HG03575 (cell line): ENCODE data around the gene SMIM36.
"Not testable (repeated sequence)": the region's sequence is repeated elsewhere in the genome, so short reads cannot be mapped to it uniquely, and the experiment has no call there.

Source experiments
- ATAC-seq: cut with Tn5 transposase; IDR thresholded peaks from one replicate; pipeline ENCODE4 v1.9.1; 2021; ENCODE audit not compliant: unreplicated experiment, insufficient number of reproducible peaks, low FRiP score; ENCODE audit errors: extremely low read depth

Gene SMIM36

GRCh38 chr17:55513885-55514590 lies 2.8 kb upstream of the SMIM36 start:
- no peak for ATAC-seq

GRCh38 chr17:55507669-55508068 lies 3.6 kb downstream of the SMIM36 start:
- ATAC-seq: not testable (repeated sequence)

GRCh38 chr17:55501626-55502025 lies 9.6 kb downstream of the SMIM36 start:
- ATAC-seq: not testable (repeated sequence)

- no peak for ATAC-seq
These were observed 11.1 kb downstream of the SMIM36 start for GRCh38 chr17:55500103-55500502.

- ATAC-seq: no peak
These were observed 15.0 kb downstream of the SMIM36 start for GRCh38 chr17:55496094-55496881.

- ATAC-seq: no peak
These were observed 16.0 kb downstream of the SMIM36 start for GRCh38 chr17:55495239-55495638.

- no peak for ATAC-seq
These were observed 18.4 kb downstream of the SMIM36 start for GRCh38 chr17:55492781-55493341.

- ATAC-seq: no peak
These were observed 20.9 kb downstream of the SMIM36 start for GRCh38 chr17:55490376-55490775.

GRCh38 chr17:55487695-55488432 lies 23.4 kb downstream of the SMIM36 start:
- ATAC-seq: no peak

GRCh38 chr17:55484575-55484974 lies 26.7 kb downstream of the SMIM36 start:
- ATAC-seq: no peak

- no peak for ATAC-seq
These were observed 28.5 kb downstream of the SMIM36 start for GRCh38 chr17:55482591-55483389.

- ATAC-seq: no peak
These were observed 30.5 kb downstream of the SMIM36 start for GRCh38 chr17:55480631-55481315.

- ATAC-seq: no peak
These were observed 31.3 kb downstream of the SMIM36 start for GRCh38 chr17:55479903-55480302.

- ATAC-seq: no peak
These were observed 32.3 kb downstream of the SMIM36 start for GRCh38 chr17:55478971-55479370.

- ATAC-seq: no peak
These were observed 44.6 kb downstream of the SMIM36 start for GRCh38 chr17:55466671-55467070.

GRCh38 chr17:55465771-55466170 lies 45.5 kb downstream of the SMIM36 start:
- not testable (repeated sequence) for ATAC-seq

- ATAC-seq: no peak
These were observed 47.7 kb downstream of the SMIM36 start for GRCh38 chr17:55463600-55463999.

GRCh38 chr17:55462711-55463110 lies 48.5 kb downstream of the SMIM36 start:
- ATAC-seq: no peak
